NCI-H1417 (cell line): ENCODE measurements around the gene LIN28B.
"Not testable (repeated sequence)": the region's sequence is repeated elsewhere in the genome, so short reads cannot be mapped to it uniquely, and the experiment has no call there.

Experiments
- DNase-seq, 3 experiments: peaks; one replicate each; lab custom pipeline; 2025; lab: John Stamatoyannopoulos, UW

Gene LIN28B

DNA sequence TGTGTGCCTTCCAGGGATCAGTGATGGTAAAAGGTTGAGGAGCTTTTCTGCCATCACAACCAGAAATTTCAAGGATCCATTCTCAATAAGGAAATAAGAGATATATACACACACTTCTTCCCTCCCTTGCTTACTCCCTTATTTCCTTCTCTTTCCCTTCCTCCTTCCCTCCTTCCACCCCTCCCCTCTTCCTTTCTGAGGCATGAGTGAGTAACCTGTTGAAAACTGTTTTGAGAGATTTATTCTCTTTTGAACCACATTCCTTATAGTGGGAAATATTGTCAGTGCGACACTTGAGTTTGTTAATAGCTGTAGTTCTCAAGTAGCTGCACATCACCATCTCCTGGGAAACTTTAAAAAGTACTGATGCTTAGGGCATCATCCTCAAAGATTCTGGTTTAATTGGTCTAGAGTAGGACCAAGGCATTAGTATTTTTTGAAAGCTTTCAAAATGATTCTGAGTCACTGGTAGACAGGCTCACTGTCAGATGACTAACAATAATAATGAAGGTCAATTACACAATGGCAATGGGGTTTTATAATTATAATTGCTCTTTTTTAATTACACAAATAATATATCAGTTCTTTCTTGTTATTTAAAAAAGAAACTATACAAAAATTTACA lies 113.0 kb downstream of the LIN28B start:
- no peak for DNase-seq

DNA sequence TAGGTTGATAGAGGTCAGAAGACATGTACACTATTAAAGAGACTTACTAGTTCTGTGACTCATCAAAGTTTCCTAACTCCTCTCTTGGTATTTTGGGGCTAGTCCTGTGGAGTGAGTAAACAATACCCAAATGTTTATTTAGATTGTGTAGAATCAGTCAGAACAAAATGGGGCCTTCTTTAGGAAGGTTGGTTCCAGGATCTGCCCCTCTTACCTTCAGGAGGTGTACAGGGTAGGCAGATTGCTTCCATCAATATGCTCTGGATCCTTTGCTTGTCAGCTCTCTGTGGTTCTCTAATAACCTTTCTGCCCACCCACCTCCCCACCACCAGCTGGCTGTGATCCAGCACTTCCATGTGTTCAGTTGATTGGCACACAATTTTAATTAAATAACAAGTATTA lies 115.9 kb downstream of the LIN28B start:
- no peak for DNase-seq

DNA sequence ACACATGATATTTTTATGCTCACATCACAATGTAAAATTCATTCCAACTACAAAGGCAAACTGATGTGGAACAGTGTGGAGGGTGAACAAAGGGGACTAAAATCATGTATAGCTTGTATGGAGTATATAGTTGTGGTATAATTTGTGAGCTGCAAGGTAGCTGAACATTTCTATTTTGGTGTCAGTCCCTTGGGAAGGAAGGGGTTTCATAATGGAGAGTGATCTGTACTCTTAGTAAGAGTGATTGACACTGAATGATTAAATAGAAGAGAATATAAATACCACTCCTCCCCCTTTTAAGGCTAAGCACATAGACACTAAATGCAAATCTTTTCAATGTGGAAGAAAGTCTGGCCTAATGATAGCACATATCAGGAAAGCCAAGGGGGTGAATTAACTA lies 118.3 kb downstream of the LIN28B start:
- no peak for DNase-seq

DNA sequence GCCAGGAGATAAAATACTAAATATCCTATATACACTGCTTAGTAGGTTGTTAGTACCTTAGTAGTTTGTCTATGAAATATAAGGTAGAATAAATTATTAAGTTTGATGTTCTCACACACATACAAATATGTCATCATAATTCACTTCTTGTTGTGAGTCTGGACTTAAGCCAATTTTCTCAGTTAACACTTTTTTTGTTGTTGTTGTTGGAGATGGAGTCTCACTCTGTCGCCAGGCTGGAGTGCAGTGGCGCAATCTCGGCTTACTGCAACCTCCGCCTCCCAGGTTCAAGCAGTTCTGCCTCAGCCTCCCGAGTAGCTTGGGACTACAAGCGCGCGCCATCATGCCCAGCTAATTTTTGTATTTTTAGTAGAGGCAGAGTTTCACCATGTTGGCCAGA lies 119.5 kb downstream of the LIN28B start:
- not testable (repeated sequence) for DNase-seq

DNA sequence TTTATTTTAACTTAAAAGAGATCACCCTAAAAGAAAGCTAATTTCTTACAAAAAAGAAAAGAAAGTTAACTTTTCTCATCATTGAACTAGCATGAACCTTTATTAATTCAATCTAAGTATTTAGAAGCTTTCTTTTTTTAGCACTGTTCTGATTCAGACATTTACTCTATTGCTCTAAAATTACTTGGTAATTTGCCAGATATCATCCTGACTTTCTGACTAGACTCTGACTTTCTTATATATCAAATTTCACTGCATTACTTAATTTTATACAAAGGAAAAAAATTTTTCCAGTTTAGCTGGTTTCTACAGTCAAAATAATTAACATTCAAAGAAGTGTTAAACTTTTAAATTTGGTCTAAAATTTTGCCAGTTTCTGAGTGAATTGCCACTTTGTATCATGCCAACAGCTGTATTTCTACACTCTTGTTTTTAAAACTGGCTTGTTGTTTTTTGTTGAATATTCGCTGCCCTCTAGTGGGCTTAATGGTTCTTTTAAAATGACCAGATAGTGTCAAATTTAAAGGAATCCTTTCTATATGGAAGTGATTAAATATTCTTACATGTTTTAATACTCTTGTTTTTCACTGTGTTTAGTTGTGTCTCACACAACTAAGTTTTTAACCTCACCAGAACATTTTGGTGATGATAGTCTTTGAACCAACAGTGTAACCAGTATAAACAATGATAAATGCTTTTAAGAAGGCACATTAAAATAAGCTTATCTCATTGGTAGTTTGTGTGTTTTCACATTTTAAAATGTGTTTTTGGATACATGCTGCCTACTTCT lies 120.9 kb downstream of the LIN28B start:
- DNase-seq, result peak in 2 of 3 experiments; percentile 61 to 76

DNA sequence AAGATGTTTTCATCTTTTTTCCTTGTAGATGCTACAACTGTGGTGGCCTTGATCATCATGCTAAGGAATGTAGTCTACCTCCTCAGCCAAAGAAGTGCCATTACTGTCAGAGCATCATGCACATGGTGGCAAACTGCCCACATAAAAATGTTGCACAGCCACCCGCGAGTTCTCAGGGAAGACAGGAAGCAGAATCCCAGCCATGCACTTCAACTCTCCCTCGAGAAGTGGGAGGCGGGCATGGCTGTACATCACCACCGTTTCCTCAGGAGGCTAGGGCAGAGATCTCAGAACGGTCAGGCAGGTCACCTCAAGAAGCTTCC lies 121.4 kb downstream of the LIN28B start:
- DNase-seq, result no peak

DNA sequence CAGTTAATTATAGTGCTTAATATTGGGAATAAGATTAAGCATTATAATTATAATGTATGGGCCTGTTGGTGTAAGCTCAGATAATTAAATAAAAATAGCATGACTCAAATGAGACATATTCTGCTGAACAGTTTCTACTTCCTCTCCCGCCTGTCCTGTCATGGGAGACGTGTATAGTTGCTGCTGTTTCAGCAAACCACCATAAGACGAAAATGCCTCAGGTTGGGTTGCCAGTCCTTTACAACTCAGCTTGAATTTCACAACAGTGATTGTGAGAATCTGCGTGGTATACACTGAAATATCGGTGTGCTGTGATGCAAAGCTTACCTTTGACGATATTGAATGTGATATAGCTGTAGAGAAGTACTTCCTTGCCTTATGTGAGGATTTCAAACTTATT lies 123.4 kb downstream of the LIN28B start:
- no peak for DNase-seq

DNA sequence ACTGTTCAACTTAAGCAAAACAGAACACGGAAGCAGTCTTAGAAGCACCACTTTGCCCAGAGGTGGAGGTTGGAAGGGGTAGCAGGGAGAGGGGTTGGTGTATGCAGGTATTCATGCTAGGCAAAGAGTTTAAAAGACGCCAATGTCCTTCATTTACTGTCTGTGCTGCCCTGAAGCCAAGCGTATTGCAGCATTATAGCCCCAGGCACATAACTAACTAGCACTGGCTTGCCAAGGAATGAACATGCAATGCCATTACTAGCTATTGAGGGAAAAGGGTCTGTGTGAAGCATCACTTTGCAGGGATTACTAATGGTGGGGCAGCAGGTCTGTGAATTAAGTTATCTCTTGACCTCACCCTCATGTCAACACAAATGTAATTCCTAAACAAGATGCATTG lies 124.8 kb downstream of the LIN28B start:
- DNase-seq, result not testable (repeated sequence)

DNA sequence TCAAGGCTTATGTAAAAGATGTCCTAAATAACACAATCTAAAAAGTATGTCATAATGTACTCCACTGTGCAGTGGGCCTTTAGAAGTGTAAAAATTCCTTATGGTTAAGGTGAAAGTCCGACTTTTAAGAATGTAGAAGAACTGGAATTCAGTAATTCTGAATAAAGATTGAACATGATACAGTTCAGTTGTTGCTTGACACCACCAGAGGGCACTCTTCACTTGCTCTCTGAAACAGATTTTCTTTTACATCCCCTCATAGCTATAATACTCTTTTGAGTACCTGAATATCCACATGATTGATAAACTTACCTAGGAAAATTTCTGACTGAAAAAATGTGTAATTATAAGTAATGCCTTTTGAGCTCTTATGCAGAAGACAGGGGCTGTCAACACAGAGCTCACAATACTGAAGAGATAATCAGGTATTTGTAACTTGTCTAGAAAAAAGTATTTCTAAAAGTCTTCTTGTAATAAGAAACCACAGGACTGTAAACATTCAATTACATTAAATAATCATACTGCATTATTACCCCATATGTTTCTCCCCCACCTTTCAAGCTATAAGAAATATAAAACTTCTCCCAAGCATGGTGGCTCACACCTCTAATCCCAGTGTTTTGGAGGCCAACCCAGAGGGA lies 130.8 kb downstream of the LIN28B start:
- peak; percentile 15 to 75 (median 55) for DNase-seq

DNA sequence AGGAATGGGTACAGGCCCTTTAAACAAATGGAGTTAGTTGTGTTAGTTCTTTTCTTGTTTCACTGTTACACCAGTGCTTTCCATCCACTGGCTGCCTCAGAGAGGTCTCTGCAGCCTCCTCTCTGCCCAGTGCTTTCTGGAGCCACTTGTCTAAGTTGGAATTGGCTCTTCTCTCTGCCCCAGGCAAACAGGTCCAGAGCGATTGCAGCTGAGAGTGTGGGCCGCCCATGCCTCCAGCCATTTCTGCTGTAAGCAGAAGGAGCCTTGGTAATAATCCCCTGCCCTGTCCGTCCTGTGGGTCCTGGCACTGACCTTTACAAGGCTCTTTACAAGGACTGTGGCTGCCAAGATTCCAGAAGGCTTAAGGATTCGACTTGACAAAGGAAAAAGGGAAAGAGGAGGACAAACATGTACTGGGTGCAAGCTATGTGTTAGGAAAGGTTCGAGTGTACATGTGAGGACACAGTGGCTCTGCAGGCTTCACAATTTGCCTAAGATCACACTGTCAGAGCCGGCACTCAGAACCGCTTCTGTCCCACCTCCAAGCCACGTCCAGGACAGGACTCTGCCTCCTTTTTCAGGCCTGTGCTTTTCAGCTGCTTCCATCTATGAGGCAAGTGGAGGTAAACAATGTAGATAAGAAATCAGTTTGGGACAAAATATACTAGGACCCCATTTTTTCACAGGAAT lies 134.4 kb downstream of the LIN28B start:
- DNase-seq, result no peak

DNA sequence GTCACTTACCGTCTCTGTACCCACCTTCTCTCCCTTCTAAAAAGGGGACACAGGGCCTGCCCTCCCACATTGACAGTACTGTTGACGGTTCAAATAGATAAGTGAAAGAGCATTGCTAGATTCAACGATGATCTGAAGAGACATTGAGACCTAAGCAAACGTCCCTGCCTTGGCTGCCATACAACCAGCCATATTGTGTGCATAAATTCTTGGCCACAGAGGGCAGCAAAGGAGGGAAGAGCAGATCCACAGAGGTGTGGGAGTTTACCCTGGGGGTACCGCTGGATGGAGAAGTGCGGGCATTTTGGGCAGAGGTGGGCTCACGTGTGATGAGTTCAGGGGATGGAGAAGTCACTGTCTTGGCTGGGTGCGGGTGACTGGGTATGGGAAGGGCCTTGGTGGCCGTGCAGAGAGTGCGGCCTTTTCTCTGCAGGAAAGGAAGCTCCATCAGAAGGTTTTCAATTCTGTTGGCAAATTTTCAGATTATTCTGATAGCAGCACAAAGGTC lies 137.3 kb downstream of the LIN28B start:
- DNase-seq, result no peak

DNA sequence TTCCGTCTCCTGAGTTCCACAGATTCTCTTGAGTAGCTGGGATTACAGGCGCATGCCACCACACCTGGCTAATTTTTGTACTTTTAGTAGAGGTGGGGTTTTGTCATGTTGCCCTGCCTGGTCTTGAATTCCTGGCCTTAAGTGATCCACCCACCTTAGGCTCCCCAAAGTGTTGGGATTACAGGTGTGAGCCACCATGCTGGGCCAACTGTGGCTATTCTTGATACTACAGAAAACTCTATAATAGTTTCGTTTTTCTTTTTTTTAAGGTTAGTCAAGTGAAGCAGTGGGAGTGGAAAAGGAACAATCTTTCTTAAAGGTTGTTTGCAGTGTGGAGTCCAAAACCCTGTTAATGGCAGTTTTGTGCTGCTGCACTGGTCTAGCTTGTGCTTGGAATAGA lies 138.2 kb downstream of the LIN28B start:
- no peak for DNase-seq

DNA sequence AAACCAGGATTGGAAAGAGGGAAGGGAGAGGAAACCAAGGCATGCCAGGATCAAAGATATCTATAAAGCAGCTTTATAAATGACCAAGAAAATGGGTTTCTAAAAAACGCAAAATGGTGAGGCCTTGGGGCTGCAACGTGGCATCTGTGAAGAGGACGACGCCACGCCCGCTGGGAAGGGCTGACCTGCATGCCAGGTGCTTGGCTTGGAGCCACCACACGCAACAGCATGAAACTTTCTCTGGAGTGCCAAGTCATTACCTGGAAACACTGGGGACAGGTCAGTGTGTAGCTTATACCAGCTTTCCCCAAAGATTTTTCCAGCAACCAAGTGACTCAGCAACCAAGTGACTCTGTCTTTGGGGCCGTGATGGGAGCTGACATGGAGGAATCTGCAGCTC lies 140.4 kb downstream of the LIN28B start:
- no peak for DNase-seq

DNA sequence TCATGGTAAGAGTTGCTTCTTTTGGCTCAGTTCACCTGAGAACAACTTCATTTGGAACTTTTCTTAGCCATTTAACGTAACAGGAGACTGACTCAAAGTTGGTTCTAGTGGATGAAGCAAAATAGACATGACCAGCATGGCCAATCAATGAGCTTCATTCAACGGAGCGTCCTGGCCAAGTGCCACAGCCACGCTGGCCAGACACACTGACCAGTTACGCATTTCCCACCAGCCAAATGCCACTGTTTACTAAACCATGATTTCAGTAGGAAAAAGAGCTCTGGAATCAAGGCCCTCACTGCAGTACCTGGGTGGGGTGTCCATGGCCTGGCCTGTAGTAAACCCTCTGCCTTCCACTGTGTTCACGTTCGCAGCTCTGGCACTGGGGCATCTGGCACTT lies 142.5 kb downstream of the LIN28B start:
- DNase-seq, result no peak

DNA sequence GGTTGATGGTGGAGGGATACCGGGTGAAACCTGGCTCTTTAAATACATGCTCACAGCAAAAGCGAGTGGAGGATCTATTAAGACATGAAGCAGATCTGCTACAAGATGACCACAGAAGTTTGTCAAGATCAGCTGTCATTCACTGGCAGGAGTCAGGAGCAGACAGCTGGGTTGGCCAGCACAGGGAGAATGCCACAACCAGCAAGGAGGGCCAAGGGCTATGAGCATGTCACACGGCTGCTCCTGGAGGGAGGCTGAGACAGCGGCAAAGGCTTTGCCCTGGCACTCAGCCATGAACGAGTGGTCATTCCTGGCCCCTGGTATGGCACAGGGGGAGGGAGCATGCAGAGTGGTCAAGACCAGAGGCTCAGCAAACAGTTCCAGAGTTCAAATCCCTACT lies 145.3 kb downstream of the LIN28B start:
- DNase-seq, result no peak

DNA sequence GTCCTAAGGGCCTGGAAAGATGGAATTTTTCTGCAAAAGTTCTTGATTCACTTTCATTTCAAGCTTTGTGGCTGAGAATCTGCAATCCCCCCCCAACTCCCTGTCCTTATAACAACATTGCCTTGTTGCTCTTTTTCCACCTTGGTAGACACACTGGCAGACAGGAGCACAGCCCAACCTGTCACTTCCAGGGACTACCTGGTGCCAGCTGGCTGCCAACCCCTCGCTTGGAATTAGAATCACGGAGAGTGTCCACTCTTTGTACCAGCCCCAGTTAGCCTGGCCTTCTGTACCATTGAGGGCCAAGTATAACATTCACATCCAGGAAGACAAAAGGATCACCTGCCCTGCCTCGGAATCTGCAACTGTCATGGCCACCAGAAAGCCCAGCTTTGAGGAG lies 148.2 kb downstream of the LIN28B start:
- DNase-seq, result no peak

DNA sequence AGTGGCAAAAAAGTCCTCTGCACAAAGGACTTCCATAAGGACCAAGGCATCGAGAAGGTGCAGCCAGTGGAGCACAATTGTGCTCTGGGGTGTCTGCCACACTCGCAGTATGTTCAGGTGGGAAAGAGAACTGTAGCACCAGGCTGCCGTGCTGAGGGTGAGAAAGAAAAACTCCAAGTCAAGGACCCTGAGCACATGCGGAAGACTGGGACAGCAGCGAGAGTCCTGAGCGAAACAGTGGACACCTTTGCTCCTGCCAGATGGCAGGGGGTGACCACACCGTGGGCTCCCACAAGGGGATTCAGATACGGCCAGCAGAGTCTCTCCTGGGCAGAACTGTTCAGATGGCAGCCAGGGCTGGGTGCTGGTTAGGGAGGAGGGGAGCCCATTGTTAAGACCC lies 149.4 kb downstream of the LIN28B start:
- no peak for DNase-seq

DNA sequence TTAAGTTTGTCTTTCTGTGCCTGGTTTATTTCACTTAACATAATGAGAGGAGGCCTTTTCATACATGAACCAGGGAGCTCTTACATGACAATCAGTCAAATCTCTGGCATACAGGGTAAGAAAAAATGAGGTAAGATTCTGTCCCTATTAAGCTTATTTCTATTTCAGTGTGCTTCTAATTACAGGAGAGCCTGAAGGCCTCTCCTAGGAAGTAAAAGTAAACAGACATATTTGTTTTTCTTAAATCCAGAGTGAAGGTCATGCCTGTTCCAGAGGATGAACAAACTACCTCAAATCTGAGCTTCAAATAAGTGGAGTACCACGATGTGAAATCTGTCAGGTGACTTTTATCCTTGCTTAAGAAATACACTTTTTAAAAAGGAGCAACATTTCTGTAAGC lies 150.3 kb downstream of the LIN28B start:
- peak in 1 of 3 experiments; percentile 19 for DNase-seq

DNA sequence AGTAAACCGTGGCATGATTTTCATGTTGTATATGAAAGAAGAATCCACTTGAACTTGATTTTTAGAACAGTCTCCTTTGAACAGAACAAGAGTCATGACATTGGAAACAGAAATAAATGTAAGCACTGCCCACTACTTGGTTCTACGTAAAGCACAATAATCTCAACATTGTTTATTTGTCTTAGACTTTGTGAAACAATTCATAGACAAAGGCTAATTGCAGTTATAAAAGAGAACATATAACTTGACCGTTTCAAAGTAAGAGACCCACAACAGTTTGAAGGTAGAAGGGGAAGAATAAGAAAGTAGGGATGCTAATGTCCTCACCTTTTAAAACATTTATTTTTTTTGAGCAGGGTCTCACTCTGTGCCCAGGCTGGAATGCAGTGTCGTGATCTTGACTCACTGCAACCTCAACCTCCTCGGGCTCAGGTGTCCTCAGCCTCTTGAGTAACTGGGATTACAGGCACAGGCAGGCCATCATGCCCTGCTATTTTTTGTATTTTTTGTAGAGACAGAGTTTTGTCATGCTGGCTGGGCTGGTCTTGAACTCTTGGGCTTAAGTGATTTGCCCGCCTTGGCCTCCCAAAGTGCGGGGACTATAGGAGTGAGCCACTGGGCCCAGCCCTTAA lies 151.8 kb downstream of the LIN28B start:
- DNase-seq, result no peak

DNA sequence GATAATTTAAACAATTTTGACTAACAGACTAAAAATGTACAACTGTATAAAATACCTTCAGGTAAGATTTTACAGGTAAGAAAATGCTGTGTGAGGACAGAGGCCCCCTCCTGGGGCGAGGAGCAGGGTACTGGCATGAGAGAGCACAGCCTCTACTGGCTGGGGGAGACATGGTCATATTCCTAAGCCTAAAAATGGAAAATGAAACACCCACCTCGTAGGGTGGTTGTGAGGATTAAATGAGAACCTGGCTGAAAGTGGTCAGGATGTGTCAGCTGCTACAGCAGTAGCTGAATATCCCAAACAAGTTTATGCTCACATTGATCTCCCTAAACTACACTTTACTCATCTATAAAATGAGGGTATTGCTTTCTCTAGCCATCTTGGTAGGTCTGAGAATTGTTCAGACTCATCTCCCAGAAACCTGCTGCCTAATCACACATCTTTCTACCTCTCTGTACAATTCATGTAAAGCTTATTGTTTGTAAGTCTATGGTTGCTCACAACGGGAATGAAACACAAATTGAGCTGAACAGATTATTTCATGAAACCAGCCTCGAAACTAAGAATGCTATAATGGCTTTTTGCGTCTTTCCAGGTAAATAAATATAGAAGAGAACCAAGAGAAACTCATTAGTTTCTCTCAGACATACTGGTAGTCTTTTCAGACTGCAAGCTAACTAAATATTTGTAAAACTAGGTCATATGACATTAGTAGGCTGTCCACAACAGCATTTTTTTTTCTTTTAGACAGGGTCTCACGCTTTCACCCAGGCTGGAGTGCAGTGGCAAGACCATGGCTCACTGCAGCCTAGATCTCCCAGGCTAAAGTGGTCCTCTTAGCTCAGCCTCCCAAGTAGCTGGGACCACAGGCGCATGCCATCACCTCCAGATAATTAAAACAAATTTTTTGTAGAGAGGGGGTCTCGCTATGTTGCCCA lies 153.3 kb downstream of the LIN28B start:
- no peak for DNase-seq

DNA sequence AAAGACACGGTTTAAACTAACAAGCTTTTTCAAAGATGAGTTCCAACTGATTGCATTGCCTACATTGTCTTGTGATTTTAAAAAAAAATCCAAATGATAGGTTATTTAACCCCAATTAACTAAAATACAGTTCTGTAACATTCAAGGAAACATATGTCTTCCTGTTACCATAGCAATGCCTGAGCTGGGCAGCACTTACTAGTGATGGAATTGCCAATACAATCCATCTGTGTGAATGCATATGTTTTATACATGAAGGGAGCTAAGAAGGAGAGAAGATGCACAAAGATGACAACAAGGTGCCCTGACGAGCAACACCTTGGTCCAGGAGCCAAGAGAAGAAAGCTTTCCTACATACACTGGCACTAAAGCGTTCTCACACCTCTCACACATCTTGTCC lies 154.2 kb downstream of the LIN28B start:
- DNase-seq, result no peak
